LNCAP (cell line): Measurements from ENCODE around the gene ZCCHC14.

Experiments used
- CTCF ChIP-seq: fragments of 450-650 bp; IDR thresholded peaks from 2 replicates; pipeline ENCODE4 v1.5.1; 2017; ENCODE audit warnings: mild to moderate bottlenecking

Gene ZCCHC14

GRCh38 chr16:87492721-87493607 is at the start of gene ZCCHC14:
TSS of gene ZCCHC14 (minus strand) at chr16:87493024. CDS start at chr16:87492238, 786 bp downstream.
- TF ChIP-seq CTCF: no peak

GRCh38 chr16:87541872-87542234 is 49.0 kb upstream of the ZCCHC14 start:
- no peak for TF ChIP-seq CTCF

GRCh38 chr16:87541147-87541871 is 48.5 kb upstream of the ZCCHC14 start:
- no peak for TF ChIP-seq CTCF

GRCh38 chr16:87540897-87541146 is 48.0 kb upstream of the ZCCHC14 start:
- no peak for TF ChIP-seq CTCF

GRCh38 chr16:87540072-87540896 is 47.5 kb upstream of the ZCCHC14 start:
- no peak for TF ChIP-seq CTCF

- TF ChIP-seq CTCF: no peak
Observed at GRCh38 chr16:87539113-87539512, 46.3 kb upstream of the ZCCHC14 start.

GRCh38 chr16:87538594-87538993 is 45.8 kb upstream of the ZCCHC14 start:
- no peak for TF ChIP-seq CTCF
